Measurements from ENCODE around the gene GABPB1.

GRCh38 chr15:50289749-50290148, 65.2 kb downstream of the GABPB1 start:
- no peak for TF ChIP-seq CTCF (IDR thresholded peaks at IDR 0.05)
- TF ChIP-seq POLR2A (IDR thresholded peaks at IDR 0.05), result no peak
- TF ChIP-seq POLR2AphosphoS5 (IDR thresholded peaks at IDR 0.05; ENCODE audit: insufficient read depth in 1 of 2, low read depth in 1 of 2), result no peak
